Measurements from ENCODE around the gene ZBTB7C. TPM values are rescaled to one million over a fixed set of nuclear protein-coding genes. Genes with fewer than 3 reads are reported as not detected.

ZBTB7C gene
- total RNA-seq, 3 donors from 2014 or later (not counting 1 experiment from before 2014, with no cell fraction given), result 0.07 TPM; not detected in 2

- Mint-ChIP-seq H3K27ac (no peak overlapping the region), H3K27me3 (ENCODE audit: low read depth in 2 of 2) (peaks cover 8 to 17% of the 10 kb centered on the region in 2 donors), H3K4me1 (no peaks in the 10 kb centered on the region), H3K9me3 (no peaks in the 10 kb centered on the region), H3K4me3 (no peak overlapping the region), H3K36me3 (no peaks in the 10 kb centered on the region)
- Histone ChIP-seq H3K27me3 (ENCODE audit: control insufficient read depth, insufficient read depth, low read length) (no peaks in the 10 kb centered on the region), H3K36me3 (ENCODE audit: control insufficient read depth, insufficient read depth, low read length) (no peaks in the 10 kb centered on the region), H3K27ac (ENCODE audit: low read length) (no peak overlapping the region), H3K9me3 (ENCODE audit: control insufficient read depth, insufficient read depth, low read length) (no peaks in the 10 kb centered on the region), H3K4me1 (ENCODE audit: control insufficient read depth, insufficient read depth, low read length) (no peaks in the 10 kb centered on the region), H3K4me3 (ENCODE audit: low read length) (no peak overlapping the region)
- intact Hi-C loops (cut with micrococcal nuclease), result no loop called here
- WGBS (ENCODE audit: insufficient coverage), result 76% methylated on average over 6 of the region's 6 CpGs
- no peak for DNase-seq
- no peak for ATAC-seq
- TF ChIP-seq CTCF (IDR thresholded peaks at IDR 0.05), result no peak
These were observed 283.5 kb downstream of the ZBTB7C start for GRCh38 chr18:48125724-48126123.

DNA sequence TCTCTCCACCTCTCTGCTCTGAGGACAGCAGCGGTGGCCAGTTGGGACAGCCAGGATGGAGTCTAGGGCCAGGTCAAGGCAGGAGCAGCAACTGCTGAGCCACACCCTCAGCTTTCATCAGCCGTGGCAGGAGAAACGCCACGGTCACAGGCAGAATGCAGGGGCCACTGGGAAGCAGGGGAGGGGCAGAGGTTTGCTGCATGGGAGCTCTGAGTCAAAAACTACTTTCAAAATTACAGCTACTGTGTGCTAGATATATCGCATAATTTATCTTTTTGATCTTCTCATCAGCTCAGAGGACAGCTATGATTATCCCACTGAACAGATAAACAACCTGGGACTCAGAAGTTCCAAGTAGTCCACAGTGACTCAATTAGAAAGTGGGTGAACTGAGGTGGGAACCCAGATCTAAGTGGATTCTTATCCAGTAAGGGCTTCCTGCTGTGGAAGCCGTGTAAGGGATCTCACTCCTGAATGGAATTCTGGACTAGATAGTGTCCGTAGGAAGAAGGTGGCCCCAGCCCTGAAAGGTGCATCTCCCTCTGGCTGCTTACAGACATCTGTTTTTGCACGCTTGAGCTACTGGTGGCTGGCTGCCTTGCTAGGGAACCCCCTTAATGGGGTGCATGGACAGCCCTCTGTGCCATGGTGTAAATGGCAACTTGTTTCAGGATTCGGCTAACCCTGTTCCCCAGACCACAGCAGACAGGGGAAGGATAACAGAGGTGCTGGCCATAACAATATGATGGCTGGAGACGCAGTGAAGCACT, 284.1 kb downstream of the ZBTB7C start:
- no peak for TF ChIP-seq CTCF (IDR thresholded peaks at IDR 0.05)
- Histone ChIP-seq H3K9me3 (ENCODE audit: control insufficient read depth, insufficient read depth, low read length) (no peaks in the 10 kb centered on the region), H3K4me1 (ENCODE audit: control insufficient read depth, insufficient read depth, low read length) (no peaks in the 10 kb centered on the region), H3K27me3 (ENCODE audit: control insufficient read depth, insufficient read depth, low read length) (no peaks in the 10 kb centered on the region), H3K36me3 (ENCODE audit: control insufficient read depth, insufficient read depth, low read length) (no peaks in the 10 kb centered on the region), H3K4me3 (ENCODE audit: low read length) (no peak overlapping the region), H3K27ac (ENCODE audit: low read length) (no peak overlapping the region)
- WGBS (ENCODE audit: insufficient coverage), result 53% methylated on average over 10 of the region's 10 CpGs
- DNase-seq (no peak), ATAC-seq (no peak)
- H3K4me3 Mint-ChIP-seq, result no peak overlapping the region
- H3K9me3 Mint-ChIP-seq, result no peaks in the 10 kb centered on the region
- no peaks in the 10 kb centered on the region for H3K4me1 Mint-ChIP-seq
- intact Hi-C loops (cut with micrococcal nuclease), result no loop called here
- peaks cover 8 to 17% of the 10 kb centered on the region in 2 donors for H3K27me3 Mint-ChIP-seq (ENCODE audit: low read depth in 2 of 2)
- no peak overlapping the region for H3K27ac Mint-ChIP-seq
- H3K36me3 Mint-ChIP-seq, result no peaks in the 10 kb centered on the region

GRCh38 chr18:48123941-48124340, 285.2 kb downstream of the ZBTB7C start:
- TF ChIP-seq CTCF (IDR thresholded peaks at IDR 0.05), result no peak
- Mint-ChIP-seq H3K4me3 (no peak overlapping the region), H3K36me3 (no peaks in the 10 kb centered on the region), H3K4me1 (no peaks in the 10 kb centered on the region), H3K27me3 (ENCODE audit: low read depth in 2 of 2) (peaks cover 8 to 15% of the 10 kb centered on the region in 2 donors), H3K27ac (no peak overlapping the region), H3K9me3 (no peaks in the 10 kb centered on the region)
- Histone ChIP-seq H3K4me3 (ENCODE audit: low read length) (no peak overlapping the region), H3K27me3 (ENCODE audit: control insufficient read depth, insufficient read depth, low read length) (no peaks in the 10 kb centered on the region), H3K4me1 (ENCODE audit: control insufficient read depth, insufficient read depth, low read length) (no peaks in the 10 kb centered on the region), H3K9me3 (ENCODE audit: control insufficient read depth, insufficient read depth, low read length) (no peaks in the 10 kb centered on the region), H3K27ac (ENCODE audit: low read length) (no peak overlapping the region), H3K36me3 (ENCODE audit: control insufficient read depth, insufficient read depth, low read length) (no peaks in the 10 kb centered on the region)
- WGBS (ENCODE audit: insufficient coverage), result 89% methylated on average over 4 of the region's 4 CpGs
- DNase-seq, result no peak
- intact Hi-C loops (cut with micrococcal nuclease), result no loop called here
- no peak for ATAC-seq

DNA sequence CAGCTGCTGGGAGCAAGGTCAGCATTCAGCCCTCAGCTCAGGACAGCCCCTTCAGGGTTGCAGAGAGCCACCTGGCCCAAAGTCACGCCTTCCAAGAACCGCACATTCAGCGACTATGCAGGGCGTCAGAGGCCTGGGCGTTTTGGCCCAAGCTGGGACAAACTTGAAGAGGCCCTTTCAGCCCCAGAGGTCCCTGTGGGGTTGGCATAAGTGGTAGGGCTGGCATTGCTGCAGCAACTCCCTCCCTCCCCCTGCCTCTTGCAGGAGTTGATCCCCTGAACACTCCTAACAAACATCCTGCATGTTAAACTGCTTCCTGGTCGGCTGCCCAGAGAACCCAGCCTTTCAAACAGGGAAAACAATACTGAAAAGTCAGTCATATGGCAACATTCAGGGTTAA, 285.9 kb downstream of the ZBTB7C start:
- H3K4me3 ChIP-seq (ENCODE audit: low read length), result no peak overlapping the region
- Mint-ChIP-seq H3K27me3 (ENCODE audit: low read depth in 2 of 2) (peaks cover 5 to 9% of the 10 kb centered on the region in 2 donors), H3K4me3 (no peak overlapping the region), H3K27ac (no peak overlapping the region), H3K36me3 (no peaks in the 10 kb centered on the region), H3K9me3 (no peaks in the 10 kb centered on the region), H3K4me1 (no peaks in the 10 kb centered on the region)
- TF ChIP-seq CTCF (IDR thresholded peaks at IDR 0.05), result no peak
- DNase-seq (no peak), ATAC-seq (no peak)
- no peaks in the 10 kb centered on the region for H3K36me3 ChIP-seq (ENCODE audit: control insufficient read depth, insufficient read depth, low read length)
- intact Hi-C loops (cut with micrococcal nuclease), result no loop called here
- H3K27me3 ChIP-seq (ENCODE audit: control insufficient read depth, insufficient read depth, low read length), result no peaks in the 10 kb centered on the region
- no peaks in the 10 kb centered on the region for H3K9me3 ChIP-seq (ENCODE audit: control insufficient read depth, insufficient read depth, low read length)
- no peaks in the 10 kb centered on the region for H3K4me1 ChIP-seq (ENCODE audit: control insufficient read depth, insufficient read depth, low read length)
- WGBS (ENCODE audit: insufficient coverage), result 82% methylated on average over 6 of the region's 6 CpGs
- no peak overlapping the region for H3K27ac ChIP-seq (ENCODE audit: low read length)
